Activated T-helper 2 cell treated with anti-CD3 and anti-CD28 coated beads, Interferon-gamma antibody, Interleukin-2, Interleukin-4, amounts not matched to agents 10 μg/mL and 5 μg/mL and 100 μg/mL, durations not matched to agents 14 hours and 24 hours and 36 hours (primary cell): ENCODE data around the gene STRADB. TPM values are rescaled to one million over a fixed set of nuclear protein-coding genes. Genes with fewer than 3 reads are reported as not detected.

Experiments
- total RNA-seq: library from RNA; stranded (reverse); gene quantifications from 2 replicates; pipeline ENCODE4 v1.2.3, GENCODE V29; 2022

STRADB gene
- total RNA-seq, 1 donor from 2014 or later, result 20.7 TPM

Other genes starting within 250 kb of the STRADB start
- 43.5 and 44.1 TPM in 2 replicates for gene CASP8, start 191.2 kb upstream of the STRADB start, total RNA-seq
- gene FLACC1, start 94.4 kb upstream of the STRADB start, total RNA-seq, result 0.84 and 1.6 TPM in 2 replicates
- 27.1 and 27.7 TPM in 2 replicates for gene TRAK2, start 282 bp upstream of the STRADB start, total RNA-seq
- 19.8 and 20.1 TPM in 2 replicates for gene TMEM237, start 191.8 kb downstream of the STRADB start, total RNA-seq
- not detected in 2 replicates for gene MPP4, start 246.9 kb downstream of the STRADB start, total RNA-seq